ENCODE results near the gene CNTN4.

The CNTN4 gene

DNA sequence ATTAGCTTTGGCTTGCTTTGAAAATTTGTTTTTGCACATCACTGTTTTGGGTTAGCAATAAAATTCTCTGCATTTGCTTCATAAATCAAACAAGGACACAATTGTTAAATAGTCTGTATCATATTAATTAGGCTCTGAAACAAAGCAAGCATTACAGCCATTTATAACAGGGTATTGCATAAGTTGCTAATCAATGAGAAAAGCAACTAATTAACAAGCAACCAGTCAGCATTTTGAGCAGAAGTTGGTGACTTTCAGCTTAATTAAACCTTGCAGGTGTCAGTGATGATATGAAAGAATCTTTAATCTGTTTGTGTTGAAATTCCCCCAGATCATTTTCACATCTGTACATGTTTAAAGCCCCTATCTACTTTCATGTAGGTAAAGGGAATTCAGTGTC lies 516.4 kb downstream of the CNTN4 start:
- no peak for DNase-seq

DNA sequence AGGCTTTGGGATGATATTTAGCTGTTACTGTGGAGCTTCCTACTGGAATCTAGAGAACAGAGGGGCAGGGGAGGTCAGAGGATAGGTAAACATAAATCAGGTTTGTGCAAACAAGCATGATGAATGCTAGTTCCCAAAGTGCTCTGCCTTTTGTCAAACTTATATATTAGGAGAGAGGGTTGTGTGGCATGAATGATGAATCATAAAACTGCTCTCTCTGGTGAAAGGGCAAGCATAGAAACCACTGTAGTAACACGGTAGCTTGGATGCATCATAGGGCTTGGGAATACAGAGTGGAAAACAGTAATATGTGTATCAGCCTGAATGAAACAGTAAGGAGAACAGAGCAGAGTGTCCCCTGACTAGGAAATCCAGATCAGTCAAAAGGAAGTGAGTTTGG lies 524.8 kb downstream of the CNTN4 start:
- DNase-seq, result no peak

DNA sequence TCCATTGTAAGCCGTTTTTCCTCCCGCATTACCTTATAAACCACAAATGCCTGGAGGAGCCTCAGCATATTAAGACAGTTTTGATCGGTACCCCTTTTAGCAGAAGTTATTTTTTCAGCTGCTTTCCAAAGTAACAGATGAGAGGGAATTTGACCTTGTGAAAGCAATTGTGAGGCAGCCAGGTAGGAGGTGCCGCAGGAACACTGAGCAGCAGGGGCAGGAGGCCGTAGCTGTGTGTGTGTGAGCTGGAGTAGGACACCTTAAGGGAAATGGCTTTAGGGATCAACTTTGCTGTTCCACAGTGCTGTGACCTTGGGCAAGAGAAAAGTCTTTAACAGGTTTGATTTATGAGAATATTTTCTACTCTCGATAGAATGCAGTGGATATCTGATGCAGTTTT lies 529.5 kb downstream of the CNTN4 start:
- DNase-seq, result no peak

DNA sequence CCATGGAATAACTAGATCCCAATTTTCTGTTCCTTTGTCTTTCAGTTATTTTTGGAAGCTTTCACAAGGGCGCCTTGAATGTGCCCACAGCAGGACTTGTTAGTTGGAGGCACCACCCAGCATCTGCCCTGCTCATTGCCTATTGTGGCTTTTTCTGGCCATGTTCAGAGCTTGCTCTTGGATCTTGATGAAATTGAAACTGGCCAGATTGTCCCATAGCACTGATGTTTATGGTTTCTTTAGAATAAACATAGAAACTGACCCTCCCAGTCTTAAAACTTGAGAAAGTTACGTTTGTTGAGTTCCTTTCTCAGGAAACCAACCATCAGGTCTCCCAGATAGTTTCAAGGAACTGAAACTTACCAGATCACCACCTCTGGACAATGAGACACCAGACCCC lies 536.8 kb downstream of the CNTN4 start:
- DNase-seq, result no peak

DNA sequence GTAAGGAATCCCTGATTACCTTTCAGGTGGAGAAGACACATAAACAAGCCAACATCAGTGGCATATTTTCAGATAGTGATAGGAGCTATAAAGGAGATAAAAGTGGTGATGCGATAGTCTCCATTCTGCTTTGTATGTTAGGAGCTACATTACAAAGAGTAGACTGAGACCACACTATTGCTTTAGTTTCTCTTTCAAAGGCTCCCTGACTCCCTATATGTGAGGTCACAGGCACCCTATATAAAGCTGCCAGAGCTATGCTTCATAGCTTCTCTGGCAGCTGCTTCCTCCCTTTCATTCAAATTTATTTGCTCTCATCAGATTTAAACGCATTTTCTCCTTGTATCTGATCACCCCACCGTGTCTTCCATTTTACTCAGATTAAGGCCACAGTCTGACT lies 544.9 kb downstream of the CNTN4 start:
- DNase-seq, result no peak

DNA sequence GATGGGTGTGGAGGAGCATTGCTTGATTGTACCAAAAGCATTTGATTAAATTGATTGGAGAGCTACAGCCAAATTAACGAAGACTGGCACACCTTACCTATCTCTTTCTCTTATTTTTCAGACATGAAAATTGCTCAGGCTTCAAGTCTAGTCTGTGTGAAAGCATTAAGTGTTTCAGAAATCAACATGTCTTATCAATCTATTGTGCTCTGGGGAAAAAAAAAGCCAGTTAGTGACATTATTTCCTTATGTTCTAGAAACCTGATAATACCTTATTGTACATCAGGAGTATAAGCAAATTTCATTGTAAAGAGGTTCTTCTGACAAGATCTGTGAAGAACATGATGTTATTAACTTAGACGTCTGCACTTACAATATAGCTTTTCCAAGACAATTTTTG lies 546.3 kb downstream of the CNTN4 start:
- DNase-seq, result no peak

DNA sequence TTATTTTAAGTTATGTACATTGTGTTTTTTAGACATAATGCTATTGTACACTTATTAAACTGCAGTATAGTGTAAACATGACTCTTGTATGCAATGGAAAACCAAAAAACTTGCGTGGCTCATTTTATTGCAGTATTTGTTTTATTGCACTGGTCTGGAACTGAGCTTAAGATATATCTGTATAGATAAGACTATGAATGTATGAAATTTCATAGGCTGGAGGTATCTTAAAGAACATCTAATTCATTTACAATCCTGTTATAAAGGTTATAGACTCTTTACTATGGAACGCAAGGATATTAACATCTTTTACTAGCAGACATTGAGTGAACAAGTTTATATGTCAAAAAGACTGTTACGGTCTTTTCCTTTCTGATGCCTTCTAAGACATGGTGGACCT lies 552.1 kb downstream of the CNTN4 start:
- no peak for DNase-seq

DNA sequence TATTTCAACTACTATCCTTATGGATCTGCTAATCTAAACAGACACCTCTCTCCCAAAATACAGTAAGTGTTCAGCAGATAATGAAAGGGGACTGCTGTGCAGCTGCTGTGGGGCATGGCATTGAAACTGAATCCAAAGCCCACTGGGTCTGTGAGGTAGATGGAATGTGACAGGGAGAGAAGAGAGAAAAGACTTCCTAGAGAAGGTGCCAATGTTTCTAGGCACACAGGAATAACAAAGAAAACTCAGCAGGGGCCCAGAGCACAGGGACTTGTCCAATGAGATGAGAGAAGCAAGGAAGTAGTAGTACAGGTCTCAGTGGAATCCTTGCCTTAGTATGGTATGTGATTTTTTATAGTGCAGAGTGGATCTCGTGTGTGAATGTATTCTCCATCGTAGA lies 553.7 kb downstream of the CNTN4 start:
- DNase-seq, result no peak

DNA sequence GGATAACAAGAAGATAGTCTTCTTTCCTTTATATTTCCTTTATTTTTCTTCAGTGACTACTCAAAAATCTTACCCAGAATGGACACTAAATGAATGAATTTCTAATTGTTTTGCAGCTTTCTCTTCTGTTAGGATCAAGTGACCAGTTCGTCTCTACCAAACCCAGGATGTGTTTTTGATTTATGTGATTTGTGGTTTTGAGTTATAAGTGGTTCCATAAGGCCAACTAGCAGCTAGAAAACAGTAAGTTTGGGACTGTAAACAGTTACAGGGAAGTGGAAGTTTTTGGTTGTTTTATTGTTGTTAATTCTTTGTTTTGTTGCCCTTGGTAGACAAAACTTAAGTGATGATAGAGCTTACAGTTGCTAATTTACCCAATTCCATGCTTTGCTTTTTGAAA lies 555.0 kb downstream of the CNTN4 start:
- DNase-seq, result no peak

DNA sequence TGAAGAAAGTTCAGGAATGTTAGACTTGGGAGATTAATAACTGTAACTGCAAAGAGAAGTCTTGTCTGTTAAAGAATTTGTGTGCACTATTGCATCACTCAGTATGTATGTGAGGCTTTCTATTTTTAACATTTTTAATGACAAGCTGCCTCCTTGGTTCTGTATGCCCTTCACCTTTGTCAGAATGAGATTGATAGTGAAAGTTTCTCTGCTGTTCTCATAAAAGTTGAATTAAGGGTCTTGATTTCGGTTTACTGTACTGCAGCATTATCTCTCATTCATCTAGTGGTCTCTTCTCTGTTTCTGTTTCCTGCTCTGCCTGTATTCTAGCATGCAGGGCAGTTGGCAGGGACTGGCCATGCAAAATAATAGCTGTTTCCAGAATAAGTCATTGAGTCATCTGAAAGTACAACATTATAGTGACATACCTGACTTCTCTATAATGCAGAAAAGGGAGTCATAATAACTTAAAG lies 556.6 kb downstream of the CNTN4 start:
- DNase-seq, result no peak

DNA sequence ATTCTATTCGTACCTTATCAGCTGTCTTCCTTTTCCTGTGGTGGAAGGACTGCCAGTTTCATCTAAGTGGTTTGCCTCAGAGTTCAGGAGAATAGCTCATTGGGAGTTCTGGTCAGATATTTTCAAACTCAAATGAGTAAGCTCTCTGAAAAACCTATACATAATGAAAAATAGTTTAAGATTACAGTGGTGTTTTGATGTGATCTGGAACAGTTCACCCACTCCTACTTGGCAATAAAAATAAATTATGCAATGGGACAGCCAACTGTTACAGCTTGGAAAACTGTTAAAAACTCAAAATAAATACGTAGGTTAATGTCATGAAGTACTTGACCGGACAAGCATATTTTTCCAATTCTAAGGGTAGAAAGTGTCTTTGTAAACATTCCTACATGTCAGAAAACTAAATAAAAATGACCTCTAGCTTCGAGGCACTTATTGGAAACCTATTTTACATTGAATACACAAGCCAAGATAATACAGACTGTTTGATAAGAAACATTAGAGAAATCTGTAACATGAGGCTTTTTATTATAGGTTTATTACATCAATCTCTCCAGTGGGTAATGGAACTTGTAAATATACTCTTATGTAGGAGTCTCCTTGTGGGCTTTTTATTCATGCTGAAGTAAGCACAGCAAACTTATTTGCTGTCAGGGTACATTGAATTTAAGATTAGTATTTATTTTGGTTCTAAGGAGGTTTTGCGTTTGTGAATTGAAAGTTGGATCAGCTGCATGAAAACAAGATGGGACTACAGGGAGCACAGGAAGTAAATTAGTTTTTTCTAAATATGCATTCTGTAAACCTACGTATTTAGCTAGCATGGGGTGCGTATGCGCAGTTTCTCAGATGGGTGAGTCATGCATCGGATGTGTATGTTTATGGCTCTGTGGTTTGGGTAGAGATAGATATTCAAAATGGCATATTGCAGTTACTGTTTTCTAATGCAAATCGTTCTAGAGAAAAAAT lies 558.4 kb downstream of the CNTN4 start:
- no peak for DNase-seq

DNA sequence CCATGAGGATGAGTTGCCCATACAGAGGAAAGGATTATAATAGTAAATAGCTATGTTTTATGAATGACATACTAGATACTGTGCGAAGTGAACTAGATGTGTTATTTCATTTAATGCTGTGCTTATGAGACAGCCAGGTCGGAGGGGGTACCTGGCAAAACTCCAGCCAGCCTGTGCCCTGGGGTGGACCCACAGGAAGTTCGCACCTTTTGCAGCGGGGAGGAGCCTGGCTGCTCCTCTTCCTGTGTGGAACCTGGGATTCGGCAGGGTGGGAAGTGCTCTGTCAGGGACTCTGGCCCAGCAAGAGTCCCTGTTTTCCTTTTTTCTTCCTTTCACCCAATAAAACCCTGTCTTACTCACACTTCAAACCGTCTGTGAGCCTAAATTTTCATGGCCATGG lies 559.3 kb downstream of the CNTN4 start:
- no peak for DNase-seq

DNA sequence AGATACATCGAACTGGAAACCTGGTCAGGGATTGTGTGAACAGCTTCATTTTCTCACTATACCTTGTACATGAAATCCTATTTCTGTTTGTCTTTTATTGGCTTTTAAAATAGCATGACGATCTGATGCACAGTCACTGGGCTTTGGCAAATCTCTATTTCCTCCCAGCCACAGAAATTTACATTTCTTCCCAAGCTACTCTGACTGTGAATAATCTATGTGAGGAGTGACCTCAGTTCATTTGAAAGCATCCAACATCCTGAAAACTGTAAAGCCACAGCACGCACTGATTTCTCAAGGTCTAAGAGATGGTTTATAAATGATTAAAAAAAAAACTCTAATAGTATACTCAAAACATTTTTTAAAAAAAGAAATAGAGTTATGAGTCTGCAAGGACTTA lies 561.2 kb downstream of the CNTN4 start:
- no peak for DNase-seq

DNA sequence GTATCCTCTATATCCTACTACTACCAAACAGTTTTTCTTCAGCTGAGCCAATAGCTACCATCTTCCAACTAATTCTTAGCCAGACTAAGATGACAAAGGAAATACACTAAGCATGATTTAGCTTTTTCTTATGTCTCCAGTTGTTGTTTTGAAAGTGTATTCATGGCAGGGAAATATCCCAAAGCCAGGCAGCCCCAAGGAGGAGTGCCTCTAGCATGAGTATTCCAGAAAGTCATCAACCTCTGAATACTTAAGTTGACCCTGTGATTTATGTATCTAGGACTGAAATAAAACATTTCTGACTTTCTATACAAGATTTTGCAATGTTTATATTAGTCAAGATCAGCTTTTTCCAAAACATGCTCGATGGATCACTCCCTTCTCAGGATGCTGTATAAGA lies 562.4 kb downstream of the CNTN4 start:
- no peak for DNase-seq

DNA sequence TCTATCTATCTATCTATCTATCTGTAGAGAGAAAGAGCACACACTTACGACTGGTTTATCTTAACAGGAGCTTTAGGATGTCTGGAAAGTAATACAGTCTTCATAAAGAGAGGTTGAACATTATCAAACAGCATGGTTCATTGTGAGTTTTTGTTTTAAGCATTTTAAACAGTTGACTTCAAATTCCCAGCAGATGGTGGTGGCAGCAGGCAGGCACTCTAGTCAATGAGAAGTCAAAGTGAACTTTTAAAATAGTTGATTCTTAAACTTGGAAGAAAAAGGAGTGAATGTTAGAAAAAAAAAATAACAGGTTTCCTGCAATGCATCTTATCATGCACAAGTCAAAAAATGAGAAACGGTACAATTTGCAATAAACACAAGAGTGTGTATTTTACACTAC lies 578.8 kb downstream of the CNTN4 start:
- DNase-seq, result no peak

DNA sequence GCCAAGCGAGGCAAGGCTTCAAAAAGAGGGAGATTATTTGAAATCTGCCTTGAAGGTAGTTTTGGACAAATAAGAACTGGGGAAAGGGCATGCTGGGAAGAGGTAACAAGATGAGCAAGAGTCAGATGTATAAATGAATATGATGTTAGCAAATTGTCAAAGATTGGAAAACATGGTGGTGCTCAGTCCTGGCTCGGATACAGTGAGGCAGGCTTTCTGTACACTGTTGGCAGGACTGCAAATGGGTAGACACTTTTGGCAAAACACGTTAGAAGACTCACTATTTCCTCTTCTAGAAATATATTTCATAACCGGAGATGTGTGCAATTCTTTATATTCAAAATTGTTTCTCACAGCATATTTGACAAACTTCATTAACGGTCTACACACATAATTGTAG lies 581.6 kb downstream of the CNTN4 start:
- DNase-seq, result no peak

DNA sequence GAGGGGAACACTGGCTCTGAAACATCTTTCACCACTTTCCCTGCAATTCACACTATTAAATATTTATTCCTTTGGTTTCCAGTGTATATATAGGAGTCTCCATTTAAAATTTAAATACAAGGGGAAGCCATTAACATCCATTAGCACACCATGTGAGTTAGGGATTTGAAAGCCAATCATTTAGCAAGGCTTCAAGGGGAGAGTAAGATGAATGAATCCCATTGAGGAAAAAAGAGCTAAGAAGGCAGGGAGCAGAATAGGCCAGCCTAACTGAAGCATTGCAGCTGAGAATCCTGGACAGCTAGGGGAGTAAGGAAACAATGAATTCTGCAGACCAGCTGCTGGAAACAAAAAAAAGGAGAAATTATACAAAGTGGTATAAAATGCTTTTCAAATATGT lies 585.4 kb downstream of the CNTN4 start:
- DNase-seq, result no peak

DNA sequence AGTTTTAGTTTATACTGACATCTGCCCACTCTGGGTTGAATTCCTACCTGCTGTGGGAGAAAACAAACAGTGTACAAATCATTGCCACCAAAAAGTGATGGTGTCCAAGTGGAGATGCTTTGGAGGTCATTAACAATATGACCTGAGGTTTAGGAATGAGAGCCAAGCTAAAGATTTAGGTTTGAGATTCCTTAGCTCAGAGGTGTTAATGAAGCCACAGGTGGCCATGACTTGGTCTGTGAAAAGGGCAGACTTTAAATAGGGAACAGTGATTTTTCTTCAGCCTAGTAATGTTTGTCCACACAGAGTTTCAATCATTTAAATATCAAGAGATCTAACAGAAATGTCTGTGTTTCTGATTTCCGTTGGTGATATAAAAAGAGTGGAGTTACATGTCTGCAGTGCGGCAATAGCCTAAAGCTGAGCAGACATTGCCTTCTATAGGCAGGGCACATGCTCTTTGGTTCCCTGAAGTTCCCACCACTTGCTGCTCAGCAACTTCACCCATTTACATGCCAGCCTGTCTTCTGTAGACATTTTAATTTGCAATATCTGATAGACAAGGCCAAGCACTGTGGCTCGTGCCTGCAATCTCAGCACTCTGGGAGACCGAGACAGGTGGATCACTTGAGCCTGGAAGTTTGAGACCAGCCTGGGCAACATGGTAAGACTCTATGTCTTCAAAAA lies 588.3 kb downstream of the CNTN4 start:
- no peak for DNase-seq

DNA sequence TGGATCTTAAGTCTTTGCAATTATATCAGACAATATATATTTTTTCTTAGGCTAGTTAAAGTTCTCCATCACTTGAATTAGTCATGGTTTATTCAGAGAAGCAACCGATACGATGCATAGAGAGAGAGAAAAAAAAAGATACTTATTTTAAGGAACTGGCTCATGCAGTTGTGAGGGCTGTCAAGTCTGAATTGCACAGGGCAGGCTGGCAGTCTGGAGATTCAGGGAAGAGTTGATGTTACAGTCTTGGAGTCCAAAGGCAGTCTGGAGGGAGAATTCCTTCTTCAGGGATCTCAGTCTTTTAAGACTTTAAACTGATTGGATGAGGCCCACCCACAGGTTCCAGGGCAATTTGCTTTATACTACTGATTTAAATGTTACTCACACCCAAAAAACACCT lies 598.9 kb downstream of the CNTN4 start:
- DNase-seq, result no peak

DNA sequence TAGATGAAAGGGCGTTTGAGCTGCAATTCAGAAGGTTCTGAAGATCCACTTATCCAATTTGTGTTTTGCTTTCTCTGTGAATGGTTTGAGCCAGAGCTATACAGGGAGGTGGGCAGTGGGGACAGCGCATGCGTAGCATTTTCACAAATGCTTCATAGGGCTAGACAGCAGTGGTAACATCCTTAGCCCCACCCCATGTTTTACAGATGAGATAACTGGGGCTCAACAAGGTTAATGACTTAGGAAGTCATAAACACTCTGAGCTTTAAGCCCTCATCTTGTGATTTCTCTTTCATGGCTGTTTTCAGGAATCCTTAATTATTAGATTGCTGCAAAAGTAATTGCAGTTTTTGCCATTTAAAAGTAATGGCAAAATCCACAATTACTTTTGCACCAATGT lies 602.8 kb downstream of the CNTN4 start:
- DNase-seq, result no peak

DNA sequence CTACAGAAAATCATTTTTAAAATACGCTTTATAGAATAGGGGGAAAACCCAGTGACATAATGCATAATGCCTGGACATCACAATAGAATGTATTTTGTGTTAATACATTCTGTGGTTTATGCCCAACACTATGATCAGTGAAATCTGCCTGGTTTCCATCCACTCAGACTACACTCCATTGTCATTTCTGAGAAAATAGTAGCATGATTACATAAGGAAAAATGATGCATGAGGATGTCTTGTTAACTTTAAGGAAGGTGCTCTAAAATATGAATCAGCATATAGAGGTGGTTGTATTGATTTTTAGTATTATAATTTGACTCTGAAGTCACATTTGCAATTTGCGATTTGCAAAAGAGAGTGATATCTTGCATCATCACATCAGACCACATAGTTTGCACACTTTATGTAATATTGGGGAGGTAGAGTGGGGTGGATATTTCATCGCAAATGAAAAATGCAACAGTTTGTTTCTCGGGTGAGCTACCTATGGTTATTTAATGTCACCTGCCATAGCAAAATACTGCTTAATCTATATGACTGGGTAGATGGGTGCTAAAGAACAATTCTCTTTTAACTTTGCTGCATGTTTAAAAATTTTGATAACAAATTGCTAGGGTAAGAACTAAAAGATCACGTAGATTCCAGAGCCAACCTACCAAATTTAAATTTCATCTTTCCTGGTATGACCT lies 607.6 kb downstream of the CNTN4 start:
- no peak for DNase-seq

DNA sequence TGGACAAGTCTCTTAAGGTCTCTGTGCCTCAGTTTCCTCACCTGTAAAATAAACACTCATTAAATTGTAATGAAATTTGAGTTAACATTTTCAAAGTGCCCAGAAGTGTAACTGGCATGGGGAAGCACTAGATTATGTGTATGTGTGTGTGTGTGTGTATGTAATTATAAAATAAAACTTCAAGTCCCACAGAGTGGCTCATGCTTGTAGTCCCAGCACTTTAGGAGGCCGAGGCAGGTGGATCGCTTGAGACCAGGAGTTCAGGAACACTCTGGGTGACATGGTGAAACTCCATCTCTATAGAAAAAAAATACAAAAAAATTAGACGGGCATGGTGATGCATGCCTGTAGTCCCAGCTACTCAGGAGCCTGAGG lies 608.2 kb downstream of the CNTN4 start:
- no peak for DNase-seq

DNA sequence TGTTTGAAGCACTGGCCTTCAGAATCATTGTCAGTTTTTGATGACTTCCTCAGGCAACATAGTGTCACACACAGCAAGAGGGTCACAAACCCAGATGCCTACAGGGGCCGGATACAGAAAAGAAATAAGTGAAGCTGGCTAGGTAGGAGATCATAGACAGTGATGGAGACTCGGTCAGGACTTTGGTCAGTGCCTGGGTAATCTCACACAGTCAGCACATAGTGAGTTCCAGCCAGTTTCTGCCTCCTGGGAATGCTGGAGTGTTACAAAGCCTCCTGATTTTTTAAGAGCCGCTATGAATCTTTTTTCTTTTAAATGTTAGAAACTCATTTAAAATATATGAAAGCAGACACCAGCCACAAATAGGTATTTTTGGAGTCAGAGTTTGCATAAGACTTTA lies 612.4 kb downstream of the CNTN4 start:
- DNase-seq, result no peak

DNA sequence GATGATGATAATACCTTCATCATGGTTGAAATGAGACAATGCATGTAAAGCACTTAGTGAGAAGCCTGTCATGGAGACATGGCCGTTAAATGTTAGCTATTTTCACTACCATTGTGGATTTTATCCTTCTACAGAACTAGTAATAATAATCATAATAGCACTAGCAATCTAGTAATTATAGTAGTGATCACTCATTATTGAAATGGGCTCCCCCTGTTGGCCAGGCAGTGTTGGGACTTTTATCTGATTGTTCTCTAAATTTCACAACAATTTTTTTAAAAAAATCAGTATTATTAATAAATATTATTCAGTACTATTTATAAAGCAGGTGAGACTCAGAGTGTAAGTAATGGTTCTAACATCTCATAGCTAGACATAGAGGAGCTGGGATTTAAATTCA lies 615.3 kb downstream of the CNTN4 start:
- no peak for DNase-seq

Data from GOT3 (cell line).